OCI-LY1 (cell line): Measurements from ENCODE around the gene NCAM1.

Experiments
- EZH2 ChIP-seq: fragments of 200-600 bp; sonication (generic), shearing (Covaris generic); IDR thresholded peaks from 2 replicates; pipeline ENCODE4 v1.8.0; 2017; ENCODE audit warnings: borderline replicate concordance, mixed run types, mild to moderate bottlenecking, antibody characterized with exemption, low read length, moderate library complexity, mixed read lengths
- TF ChIP-seq, protein P1 (sequence below): fragments of 200-600 bp; sonication (generic), shearing (Covaris generic); IDR thresholded peaks from 2 replicates; pipeline ENCODE4 v1.5.1; 2017; ENCODE audit warnings: mild to moderate bottlenecking, antibody characterized with exemption, low read length, moderate library complexity, mixed read lengths

- TF ChIP-seq, protein P1, sequence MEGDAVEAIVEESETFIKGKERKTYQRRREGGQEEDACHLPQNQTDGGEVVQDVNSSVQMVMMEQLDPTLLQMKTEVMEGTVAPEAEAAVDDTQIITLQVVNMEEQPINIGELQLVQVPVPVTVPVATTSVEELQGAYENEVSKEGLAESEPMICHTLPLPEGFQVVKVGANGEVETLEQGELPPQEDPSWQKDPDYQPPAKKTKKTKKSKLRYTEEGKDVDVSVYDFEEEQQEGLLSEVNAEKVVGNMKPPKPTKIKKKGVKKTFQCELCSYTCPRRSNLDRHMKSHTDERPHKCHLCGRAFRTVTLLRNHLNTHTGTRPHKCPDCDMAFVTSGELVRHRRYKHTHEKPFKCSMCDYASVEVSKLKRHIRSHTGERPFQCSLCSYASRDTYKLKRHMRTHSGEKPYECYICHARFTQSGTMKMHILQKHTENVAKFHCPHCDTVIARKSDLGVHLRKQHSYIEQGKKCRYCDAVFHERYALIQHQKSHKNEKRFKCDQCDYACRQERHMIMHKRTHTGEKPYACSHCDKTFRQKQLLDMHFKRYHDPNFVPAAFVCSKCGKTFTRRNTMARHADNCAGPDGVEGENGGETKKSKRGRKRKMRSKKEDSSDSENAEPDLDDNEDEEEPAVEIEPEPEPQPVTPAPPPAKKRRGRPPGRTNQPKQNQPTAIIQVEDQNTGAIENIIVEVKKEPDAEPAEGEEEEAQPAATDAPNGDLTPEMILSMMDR, result no peak
- TF ChIP-seq EZH2, result no peak
Observed at GRCh38 chr11:113160808-113161124, 199.5 kb downstream of the NCAM1 start.
